ENCODE data around the gene OAT.

Gene OAT

DNA sequence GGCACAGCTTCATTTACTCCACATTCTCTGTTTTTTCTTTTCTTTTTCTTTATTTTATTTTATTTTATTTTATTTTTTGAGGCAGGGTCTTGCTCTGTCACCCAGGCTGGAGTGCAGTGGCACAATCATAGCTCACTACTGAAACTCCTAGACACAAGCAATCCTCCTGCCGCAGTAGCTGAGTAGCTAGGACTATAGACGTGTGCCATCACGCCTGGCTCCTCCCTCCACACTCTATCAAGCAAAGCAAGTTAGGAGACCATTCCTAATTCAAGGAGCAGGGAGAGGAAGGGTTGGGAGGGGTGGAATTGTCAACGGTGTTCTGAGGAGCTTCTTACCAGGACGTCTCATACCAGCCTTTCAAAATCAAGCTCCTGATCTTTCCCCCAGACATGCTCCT is 52.4 kb downstream of the OAT start:
- no peaks in the 10 kb centered on the region for H3K9me3 ChIP-seq
- intact Hi-C loops (cut with DNase I; ENCODE audit: low total_unique reads): no loop called here
- H3K27me3 ChIP-seq: no peaks in the 10 kb centered on the region
- no peaks in the 10 kb centered on the region for H3K4me1 ChIP-seq
- DNase-seq: no peak
- H3K36me3 ChIP-seq: no peaks in the 10 kb centered on the region
- no peak overlapping the region for H3K27ac ChIP-seq
- TF ChIP-seq CTCF (IDR thresholded peaks at IDR 0.05): no peak
- no peak overlapping the region for H3K4me3 ChIP-seq

DNA sequence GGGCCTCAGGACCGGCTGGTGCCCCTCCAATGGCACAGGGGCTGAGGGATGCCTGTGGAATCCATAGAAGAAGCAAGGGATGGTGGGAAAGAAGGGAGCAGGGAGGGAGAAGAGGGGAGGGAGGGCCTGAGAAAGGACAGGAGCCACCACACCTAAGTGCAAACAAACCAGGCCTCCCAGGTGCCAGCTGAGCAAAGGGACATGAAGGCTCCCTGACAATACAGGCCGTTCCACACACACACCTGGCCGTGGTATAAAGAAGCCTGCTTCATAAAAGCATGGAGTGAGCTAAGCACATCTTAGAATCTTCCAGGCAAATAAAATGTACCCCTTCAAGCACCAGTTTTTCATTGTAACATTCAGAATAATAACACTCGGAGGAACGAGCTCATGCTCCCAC is 54.0 kb downstream of the OAT start:
- DNase-seq: no peak
- intact Hi-C loops (cut with DNase I; ENCODE audit: low total_unique reads): no loop called here
- Histone ChIP-seq H3K4me3 (no peak overlapping the region), H3K4me1 (no peaks in the 10 kb centered on the region), H3K36me3 (no peaks in the 10 kb centered on the region), H3K27me3 (no peaks in the 10 kb centered on the region), H3K27ac (no peak overlapping the region), H3K9me3 (peaks cover 0 to 5% (median 0%) of the 10 kb centered on the region in 3 donors)
- no peak for TF ChIP-seq CTCF (IDR thresholded peaks at IDR 0.05)

DNA sequence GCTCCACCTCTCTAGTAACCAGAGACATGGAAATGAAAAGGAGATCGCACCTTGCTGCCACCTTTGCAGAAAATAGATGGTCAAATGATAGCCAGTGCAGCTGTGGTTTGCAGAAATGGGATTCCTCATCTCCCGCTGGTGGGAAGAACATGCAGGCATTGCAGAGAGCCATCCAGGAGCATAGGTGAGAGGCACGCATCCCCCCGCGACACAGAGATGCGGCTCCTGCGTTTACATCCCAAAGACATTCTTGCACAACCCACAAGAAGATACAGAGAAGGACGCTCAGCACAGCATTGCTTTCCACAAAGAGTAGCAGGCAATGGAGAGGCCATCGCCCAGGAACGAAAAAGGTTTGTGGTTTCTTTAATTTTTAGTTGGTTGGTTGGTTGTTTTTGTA is 56.2 kb downstream of the OAT start:
- no peaks in the 10 kb centered on the region for H3K36me3 ChIP-seq
- DNase-seq: no peak
- peaks cover 0 to 15% (median 5%) of the 10 kb centered on the region in 3 donors for H3K9me3 ChIP-seq
- H3K4me1 ChIP-seq: no peaks in the 10 kb centered on the region
- no peak overlapping the region for H3K4me3 ChIP-seq
- H3K27me3 ChIP-seq: no peaks in the 10 kb centered on the region
- H3K27ac ChIP-seq: no peak overlapping the region
- intact Hi-C loops (cut with DNase I; ENCODE audit: low total_unique reads): no loop called here
- TF ChIP-seq CTCF (IDR thresholded peaks at IDR 0.05): no peak

DNA sequence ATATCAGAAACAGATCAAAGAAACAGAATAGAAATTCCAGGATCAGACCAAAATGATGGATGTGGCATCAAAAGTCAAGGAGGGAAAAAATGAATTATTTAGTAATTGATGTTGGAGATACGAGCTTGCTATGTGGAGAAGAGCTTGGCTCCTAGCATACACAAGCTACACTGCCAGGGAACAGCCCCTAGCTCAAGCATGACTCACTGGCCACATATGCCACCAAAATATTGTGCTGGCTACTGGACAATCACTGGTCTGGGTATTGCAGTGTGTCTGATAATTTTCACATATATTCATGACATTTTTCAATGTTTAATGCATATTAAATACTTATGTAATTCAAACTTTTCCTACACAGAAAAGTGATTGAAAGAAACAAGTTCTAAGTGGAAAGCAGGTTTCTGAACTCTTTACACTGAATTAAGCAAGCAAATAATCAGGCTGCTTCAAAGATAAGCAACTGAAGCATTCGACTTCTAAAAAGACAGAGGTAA is 59.3 kb downstream of the OAT start:
- peaks cover 0 to 15% (median 5%) of the 10 kb centered on the region in 3 donors for H3K9me3 ChIP-seq

GRCh38 chr10:124357561-124357885 is 61.2 kb downstream of the OAT start:
- TF ChIP-seq CTCF (IDR thresholded peaks at IDR 0.05): no peak
- intact Hi-C loops (cut with DNase I; ENCODE audit: low total_unique reads): no loop called here
- DNase-seq: peak in 1 of 2 donors; percentile 60
- Histone ChIP-seq H3K4me3 (no peak overlapping the region), H3K4me1 (peaks cover 0 to 19% (median 11%) of the 10 kb centered on the region in 4 donors), H3K27ac (no peak overlapping the region), H3K9me3 (peaks cover 0 to 15% (median 5%) of the 10 kb centered on the region in 3 donors), H3K36me3 (no peaks in the 10 kb centered on the region), H3K27me3 (no peaks in the 10 kb centered on the region)

More for the DNA sequence above, 59.3 kb downstream of the OAT start:
- DNase-seq: no peak
- TF ChIP-seq CTCF (IDR thresholded peaks at IDR 0.05): no peak
- no peak overlapping the region for H3K27ac ChIP-seq
- intact Hi-C loops (cut with DNase I; ENCODE audit: low total_unique reads): no loop called here
- H3K4me1 ChIP-seq: peaks cover 0 to 15% (median 8%) of the 10 kb centered on the region in 4 donors
- H3K4me3 ChIP-seq: no peak overlapping the region
- H3K27me3 ChIP-seq: no peaks in the 10 kb centered on the region
- H3K36me3 ChIP-seq: no peaks in the 10 kb centered on the region

Measured in tibial artery (tissue), 4 donors.